GM18519 (cell line): ENCODE data around the gene GZMB.
"Not testable (repeated sequence)": the region's sequence is repeated elsewhere in the genome, so short reads cannot be mapped to it uniquely, and the experiment has no call there.

ENCODE experiments used
- ATAC-seq: cut with Tn5 transposase; IDR thresholded peaks from one replicate; pipeline ENCODE4 v1.9.1; 2021; ENCODE audit warnings: mild to moderate bottlenecking, moderate library complexity; ENCODE audit not compliant: unreplicated experiment, low FRiP score

The GZMB gene

DNA sequence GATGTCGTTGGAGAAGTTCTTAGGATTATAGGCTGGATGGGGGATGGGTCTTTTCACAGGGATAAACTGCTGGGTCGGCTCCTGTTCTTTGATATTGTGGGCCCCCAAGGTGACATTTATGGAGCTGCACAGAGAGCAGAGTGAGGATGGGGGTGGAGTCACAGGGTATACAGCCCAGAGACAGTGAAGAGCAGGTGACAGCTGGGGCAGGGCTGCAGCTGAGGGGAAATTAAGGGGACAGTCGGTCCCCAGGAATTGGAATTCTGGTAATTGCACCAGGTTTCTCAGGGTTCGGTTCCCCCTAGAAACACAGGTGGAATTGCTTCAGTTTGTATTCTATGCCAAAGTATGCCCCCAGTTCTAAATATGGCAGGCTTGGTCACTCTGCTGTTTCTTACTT lies 1.7 kb downstream of the GZMB start:
- ATAC-seq, result no peak

DNA sequence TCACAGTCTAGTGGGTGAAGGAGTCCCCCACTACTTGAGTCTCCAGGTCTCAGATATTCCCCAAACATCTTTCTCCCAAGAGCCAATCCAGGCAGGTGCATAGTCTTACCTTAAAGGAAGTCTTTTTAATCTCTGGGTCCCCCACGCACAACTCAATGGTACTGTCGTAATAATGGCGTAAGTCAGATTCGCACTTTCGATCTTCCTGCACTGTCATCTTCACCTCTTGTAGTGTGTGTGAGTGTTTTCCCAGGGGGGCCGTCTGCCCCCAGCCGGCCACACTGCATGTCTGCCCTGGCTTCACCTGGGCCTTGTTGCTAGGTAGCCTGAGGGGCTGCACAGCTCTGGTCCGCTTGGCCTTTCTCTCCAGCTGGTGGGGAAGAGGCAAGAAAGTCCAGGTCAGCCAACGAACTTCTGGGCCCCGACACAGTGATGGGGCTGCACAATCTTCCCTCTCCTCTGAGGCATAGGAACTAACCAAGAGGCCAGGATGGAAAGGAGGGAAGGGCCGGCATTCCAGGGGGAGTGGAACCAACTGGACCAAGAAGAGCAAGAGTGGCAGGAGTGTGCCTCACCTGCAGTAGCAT lies 2.1 kb downstream of the GZMB start:
- no peak for ATAC-seq

DNA sequence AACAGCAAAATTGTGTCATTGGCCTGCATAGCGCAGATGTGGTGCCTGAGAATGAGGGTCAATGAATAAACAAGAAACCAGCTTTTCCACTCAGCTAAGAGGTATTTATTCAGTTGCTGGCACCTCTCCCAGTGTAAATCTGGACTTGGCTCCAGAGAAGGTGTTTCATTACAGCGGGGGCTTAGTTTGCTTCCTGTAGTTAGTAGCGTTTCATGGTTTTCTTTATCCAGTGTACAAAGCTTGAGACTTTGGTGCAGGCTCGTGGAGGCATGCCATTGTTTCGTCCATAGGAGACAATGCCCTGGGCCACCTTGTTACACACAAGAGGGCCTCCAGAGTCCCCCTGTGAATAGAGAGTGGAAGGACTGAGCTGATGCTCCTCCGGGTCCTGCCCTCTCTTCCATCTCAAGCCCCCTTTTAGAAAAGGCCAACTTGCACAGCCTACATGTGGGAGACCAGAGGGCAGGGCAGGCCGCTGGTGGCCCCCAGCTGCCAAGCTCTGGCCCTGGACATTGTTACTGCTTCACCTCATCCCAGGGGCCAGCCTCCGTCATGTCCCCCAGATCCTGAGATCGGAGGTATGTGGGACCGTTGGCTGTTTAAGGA lies 3.0 kb downstream of the GZMB start:
- ATAC-seq, result no peak

DNA sequence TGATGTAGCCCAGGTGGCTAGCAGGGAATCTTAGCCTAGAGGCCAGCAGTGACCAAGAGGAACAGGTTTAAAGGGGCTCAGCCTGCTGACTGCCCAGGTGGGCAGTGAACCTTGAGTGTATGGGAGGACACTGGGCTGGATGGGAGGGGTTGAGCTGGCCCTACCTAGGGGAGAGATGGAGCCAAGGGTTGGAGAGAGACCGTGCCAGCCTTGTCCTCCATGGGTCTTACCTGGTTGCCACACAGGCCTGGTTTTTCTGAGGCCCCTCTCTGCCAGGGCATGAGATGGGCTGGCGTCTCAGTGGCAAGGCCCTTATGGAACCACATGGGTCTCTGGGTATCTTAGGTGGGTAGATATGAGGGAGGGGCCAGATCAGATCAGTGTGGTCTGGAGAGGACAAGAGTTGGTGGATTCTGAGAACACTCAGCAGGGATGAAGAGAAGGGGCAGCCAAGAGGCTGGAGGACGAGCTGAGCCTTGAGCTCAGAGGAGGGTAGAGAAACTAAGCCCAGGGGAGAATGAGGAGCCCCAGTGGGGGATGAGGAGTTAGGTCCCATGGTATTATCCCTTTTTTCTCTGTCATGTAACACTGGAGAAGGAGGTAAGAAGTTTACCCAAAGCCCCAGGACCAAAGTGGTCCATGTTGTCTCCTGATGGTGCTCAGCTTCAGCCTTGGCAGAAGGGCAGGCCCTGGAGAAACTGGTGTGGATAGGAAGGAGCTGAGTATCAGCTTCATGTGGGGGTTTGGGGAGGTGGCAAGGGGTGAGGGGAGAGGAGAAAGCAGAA lies 3.7 kb downstream of the GZMB start:
- ATAC-seq, result no peak

DNA sequence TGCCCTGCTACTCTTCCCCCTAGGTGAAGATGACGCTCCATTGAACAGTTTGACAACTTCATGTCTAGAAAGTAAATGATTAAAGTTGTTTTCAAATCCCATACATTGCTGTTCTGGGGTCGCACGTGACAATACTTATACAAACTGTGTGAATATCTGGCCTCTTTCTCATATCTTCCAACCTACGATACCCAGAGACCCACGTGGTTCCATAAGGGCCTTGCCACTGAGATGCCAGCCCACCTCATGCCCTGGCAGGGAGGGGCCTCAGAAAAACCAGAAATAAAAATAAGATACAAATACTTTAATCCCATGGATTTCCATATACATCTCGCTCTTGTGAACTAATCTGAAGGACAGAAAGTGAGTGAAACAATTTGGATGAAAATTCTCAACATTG lies 4.5 kb downstream of the GZMB start:
- ATAC-seq, result no peak

DNA sequence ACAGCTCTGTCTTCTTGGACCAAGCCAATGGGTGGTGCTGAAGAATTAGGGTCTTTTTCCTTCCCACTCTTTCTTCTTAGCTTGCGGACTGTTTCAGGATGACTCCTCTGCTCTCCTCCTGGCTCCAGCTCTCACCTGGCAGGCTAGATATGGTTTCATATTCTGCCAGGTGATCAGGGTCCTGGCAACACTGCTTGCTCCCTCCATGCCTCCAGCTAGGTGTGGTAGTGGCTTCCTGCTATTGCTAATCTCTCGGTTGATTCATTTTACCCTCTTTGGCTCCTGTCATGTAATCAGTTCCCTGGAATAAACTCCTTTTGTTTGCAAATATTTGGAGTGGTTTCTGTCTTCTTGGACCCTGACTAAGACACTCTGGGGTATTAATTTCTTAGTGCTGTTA lies 20.2 kb downstream of the GZMB start:
- no peak for ATAC-seq

DNA sequence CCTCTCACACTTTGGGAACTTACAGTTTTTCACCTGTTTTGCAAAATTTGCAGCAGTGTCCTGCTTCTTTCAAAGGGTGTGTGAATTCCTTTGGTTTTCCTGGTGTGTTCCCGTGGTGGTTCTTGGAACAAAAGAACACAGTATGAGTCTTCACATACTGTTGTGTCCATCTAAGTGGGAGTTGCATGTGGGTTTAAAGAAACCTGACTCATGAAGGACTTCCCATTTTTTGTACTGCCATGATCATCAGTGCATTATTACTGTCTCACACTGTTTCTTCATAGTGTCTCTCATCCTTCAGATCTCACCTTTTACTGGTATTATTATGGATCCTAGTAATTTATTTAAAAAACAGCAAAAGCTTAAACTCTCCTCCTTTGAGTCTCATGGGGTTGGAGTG lies 20.7 kb downstream of the GZMB start:
- no peak for ATAC-seq

DNA sequence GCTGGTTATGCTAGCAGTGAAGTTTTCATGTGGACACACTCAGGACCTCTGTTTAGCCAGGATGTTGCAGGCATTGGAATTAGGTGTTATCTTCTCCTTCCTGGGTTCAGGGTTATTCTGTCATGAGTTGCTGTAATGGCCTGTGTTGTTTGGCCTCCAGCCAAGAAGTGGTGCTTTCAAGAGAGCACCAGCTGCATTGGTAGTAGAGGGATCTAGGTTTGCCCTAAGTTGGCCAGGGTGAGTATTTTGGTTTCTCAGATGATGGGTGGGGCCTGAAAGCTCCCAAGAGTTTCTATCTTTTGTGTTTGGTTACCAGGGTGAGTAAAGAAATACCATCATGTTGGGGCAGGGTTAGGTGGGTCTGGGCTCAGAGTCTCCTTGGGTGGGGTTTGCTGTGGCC lies 21.8 kb downstream of the GZMB start:
- no peak for ATAC-seq

DNA sequence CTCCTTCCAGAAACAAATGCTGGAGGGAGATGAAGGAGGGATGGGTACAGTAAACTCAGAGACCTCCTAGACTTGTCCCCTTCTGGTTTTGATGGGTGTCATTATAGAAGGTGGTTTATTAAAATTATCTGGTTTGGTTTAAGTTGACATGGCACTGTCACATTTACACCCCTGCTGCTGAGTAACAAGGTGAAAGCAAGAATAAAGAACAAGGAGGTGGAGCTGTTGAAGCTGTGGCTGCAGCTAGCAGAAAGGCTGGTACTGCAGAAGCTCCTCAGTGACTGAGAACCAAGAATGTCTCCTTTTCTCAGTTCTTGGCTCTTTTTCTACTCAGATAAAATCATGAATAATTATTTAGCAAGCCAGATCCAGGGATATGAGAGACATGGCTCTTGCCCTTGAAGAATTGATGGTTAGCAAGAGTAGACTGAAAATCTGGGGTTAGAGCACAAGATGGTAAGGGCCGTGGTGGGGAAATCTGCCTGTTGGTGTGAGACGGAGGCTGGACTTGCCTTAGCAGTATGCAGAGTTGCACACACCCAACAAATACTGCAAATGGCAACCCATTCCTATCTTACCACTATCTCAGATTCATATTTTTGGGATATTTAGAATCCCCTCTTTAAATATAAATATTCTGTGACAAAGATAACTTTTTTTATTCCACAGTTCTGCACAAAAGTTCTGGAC lies 24.2 kb downstream of the GZMB start, which contains the start of gene GZMH:
GZMH (minus strand) TSS at position 31 of the 690 bp plus-strand sequence. CDS start 72 bp downstream, outside the sequence.
- ATAC-seq, result no peak

DNA sequence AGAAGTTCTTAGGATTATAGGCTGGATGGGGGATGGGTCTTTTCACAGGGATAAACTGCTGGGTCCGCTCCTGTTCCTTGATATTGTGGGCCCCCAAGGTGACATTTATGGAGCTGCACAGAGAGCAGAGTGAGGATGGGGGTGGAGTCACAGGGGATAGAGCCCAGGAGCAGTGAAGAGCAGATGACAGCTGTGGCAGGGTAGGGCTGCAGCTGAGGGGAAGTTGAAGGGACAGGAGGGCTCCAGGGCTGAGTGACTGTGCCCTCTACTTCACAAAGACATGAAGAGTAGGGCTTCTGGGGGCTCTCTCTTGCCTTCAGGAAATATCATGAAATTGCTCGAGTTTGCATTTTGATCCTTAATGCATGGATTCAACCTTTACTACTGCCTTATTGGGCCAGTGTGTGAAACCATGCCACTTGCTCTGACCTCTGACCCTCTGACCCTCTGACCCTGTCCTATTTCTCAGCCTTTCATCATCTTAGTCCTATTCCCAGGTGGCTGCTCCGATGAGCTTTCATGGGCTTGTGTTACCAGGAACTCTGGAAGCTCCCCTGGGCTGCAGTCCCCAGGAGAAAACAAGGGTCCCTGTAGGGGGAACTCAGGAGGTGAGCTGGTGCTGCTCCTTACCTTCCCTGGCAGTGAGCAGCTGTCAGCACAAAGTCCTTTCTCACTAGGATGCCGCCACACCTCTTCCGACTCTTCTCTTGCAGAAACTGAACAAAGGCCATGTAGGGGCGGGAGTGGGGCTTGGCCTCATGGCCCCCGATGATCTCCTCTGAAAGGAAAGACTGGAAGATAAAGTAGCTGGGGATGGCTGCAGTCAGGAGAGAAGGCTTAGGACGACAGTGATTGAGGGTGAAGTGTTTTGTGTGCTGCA lies 26.1 kb downstream of the GZMB start:
- ATAC-seq, result no peak

DNA sequence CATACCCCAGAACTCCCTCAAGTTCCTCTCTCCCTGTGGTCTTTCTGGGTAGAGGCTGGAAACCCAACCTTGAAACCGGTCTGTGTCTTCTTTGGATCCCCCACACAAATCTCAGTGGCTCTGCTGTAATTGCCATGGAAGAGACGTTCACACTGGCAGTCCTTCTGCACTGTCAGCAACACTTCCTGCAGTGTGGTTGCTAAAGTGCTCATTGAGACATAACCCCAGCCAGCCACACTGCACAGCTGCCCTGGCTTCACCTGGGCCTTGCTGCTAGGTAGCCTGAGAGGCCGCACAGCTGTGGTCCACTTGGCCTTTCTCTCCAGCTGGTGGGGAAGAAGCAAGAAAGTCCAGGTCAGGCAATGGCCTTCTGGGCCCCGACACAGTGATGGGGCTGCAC lies 26.9 kb downstream of the GZMB start:
- ATAC-seq, result no peak

DNA sequence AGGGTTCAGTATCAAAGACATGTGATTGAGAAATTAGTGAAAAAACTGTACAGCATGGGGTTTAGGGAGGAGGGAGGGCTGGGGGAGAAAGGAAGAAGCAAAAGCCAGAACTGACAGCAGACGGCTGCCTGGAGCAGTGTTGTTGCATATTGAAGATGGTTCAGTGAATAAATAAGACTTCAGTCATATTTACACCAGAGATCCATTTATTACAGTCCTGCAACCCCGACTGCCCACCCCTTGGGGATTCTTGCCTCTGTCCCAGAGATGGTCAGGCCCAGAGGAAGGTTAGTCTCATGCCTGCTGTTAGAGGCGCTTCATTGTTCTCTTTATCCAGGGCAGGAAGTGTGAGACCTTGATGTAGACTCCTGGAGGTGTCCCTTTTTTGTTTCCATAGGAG lies 27.7 kb downstream of the GZMB start:
- no peak for ATAC-seq

DNA sequence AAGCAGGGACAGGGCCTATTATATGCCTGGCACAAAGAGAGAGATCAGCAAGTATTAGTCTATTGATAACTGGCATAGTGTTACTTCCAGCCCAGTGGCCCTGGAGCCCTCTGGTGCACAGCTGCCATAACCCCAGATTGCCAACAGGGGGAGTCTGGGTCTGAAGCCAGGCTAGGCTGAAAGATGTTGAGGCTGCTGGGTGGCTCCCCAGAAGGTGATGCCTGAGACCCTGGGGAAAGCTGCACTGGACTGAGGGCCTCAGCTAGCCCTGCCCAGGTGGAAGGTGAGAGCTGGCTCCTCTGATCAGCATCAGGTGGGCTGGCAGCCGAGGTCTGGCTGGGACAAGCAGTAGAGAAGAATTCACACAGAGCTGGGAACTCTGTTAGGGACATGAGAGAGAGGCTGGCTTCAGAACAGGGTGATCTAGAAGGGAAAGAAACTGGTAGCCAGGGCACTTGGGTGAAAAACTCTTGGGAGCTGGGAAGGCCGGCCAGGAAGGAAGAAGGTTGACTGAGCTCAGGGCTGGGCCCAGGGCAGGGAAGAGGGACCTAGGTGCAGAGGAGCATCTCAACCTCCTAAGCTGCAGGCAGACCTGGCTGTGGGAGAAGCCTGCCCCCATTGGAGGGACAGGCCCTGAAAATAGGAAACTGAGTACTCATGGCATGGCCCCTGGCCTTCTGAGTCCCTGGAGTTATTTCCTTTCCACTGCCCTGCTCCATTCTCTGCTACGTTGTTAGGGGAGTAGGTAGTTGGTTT lies 28.4 kb downstream of the GZMB start:
- ATAC-seq, result peak; percentile 85

DNA sequence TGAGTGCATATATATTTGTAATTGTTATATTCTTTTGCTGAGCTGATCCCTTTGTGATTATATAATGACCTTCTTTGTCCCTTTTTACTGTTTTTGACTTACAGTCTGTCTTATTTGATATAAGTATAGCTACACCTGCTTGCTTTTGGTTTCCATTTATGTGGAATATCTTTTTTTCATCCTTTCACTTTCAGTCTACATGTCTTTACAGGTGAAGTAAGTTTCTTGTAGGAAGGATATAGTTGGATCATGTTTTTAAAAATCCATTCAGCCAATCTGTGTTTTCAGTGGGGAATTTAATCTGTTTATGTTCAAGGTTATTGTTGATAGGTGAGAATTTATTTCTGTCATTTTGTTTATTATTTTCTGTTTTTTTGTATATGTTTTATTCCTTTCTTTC lies 36.6 kb downstream of the GZMB start:
- ATAC-seq, result no peak

DNA sequence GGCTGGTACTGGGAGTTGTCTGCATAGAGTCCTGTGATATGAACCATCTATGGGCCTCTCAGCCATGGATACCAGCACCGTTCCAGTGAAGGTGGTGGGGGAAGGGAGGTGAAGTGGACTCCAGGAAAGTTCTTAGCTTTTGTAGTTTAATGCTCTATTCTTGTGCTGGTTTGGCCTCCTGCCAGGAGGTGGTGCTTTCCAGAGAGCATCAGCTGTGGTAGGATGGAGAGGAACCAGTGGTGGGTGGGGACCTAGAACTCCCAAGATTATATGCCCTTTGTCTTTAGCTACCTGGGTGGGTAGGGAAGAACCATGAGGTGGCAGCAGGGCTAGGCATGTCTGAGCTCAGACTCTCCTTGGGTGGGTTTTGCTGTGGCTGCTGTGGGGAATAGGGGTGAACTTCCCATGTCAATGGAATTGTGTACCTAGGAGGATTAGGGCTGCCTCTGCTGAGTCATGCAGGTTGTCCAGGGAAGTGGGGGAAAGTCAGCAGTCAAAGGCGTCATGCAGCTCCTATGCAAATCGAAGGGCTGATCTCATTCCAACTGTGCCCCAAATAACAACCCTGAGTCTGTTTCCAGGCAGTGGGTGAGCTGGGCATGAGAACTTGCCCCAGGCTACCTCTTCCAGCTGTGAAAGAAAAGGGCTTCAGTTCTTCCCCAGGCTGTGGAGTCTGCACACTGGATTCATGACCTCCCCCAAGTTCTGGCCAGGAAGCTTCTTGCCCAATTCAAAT lies 38.7 kb downstream of the GZMB start:
- no peak for ATAC-seq

DNA sequence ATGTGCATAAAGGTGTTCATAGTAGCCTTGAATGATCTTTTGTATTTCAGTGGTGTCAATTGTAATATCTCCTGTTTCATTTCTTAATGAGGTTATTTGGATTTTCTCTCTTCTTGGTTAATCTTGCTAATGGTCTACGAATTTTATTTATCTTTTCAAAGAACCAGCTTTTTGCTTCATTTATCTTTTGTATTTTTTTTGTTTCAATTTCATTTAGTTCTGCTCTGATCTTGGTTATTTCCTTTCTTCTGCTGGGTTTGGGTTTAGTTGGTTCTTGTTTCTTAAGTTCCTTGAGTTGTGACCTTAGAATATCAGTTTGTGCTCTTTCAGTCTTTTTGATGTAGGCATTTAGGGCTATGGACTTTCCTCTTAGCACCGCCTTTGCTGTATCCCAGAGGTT lies 43.0 kb downstream of the GZMB start:
- not testable (repeated sequence) for ATAC-seq

DNA sequence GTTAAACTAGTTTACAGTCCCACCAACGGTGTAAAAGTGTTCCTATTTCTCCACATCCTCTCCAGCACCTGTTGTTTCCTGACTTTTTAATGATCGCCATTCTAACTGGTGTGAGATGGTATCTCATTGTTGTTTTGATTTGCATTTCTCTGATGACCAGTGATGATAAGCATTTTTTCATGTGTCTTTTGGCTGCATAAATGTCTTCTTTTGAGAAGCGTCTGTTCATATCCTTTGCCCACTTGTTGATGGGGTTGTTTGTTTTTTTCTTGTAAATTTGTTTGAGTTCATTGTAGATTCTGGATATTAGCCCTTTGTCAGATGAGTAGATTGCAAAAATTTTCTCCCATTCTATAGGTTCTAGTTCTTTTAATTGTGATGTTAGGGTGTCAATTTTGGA lies 49.6 kb downstream of the GZMB start:
- ATAC-seq, result not testable (repeated sequence)
